GM12801 (cell line): ENCODE measurements around the gene UBASH3B.

Source experiments
- CTCF ChIP-seq: IDR thresholded peaks from one replicate; pipeline ENCODE4 v1.5.1; 2011; ENCODE audit warnings: control low read depth; ENCODE audit not compliant: insufficient read length; ENCODE audit errors: extremely low read depth

Gene UBASH3B

GRCh38 chr11:122642472-122642922 lies 13.0 kb upstream of the UBASH3B start:
- TF ChIP-seq CTCF, result no peak

GRCh38 chr11:122642971-122643370 lies 12.6 kb upstream of the UBASH3B start:
- no peak for TF ChIP-seq CTCF

GRCh38 chr11:122645847-122646246 lies 9.7 kb upstream of the UBASH3B start:
- no peak for TF ChIP-seq CTCF

- no peak for TF ChIP-seq CTCF
Observed at GRCh38 chr11:122646549-122647340, 8.8 kb upstream of the UBASH3B start.

- TF ChIP-seq CTCF, result no peak
Observed at GRCh38 chr11:122647736-122648275, 7.7 kb upstream of the UBASH3B start.

- no peak for TF ChIP-seq CTCF
Observed at GRCh38 chr11:122649116-122649515, 6.4 kb upstream of the UBASH3B start.

GRCh38 chr11:122650619-122651018 lies 4.9 kb upstream of the UBASH3B start:
- no peak for TF ChIP-seq CTCF
